GM19238 (cell line): ENCODE data around the gene LPA.
"Not testable (repeated sequence)": the region's sequence is repeated elsewhere in the genome, so short reads cannot be mapped to it uniquely, and the experiment has no call there.

Experiments
- DNase-seq: peaks from one replicate; pipeline ENCODE4 v3.0.0; 2011; ENCODE audit warnings: low spot score; ENCODE audit not compliant: insufficient read length

Gene LPA

GRCh38 chr6:160662429-160662828 lies 1.6 kb downstream of the LPA start:
- DNase-seq, result no peak

GRCh38 chr6:160661216-160661615 lies 2.9 kb downstream of the LPA start:
- no peak for DNase-seq

- DNase-seq, result no peak
Observed at GRCh38 chr6:160659562-160659961, 4.5 kb downstream of the LPA start.

GRCh38 chr6:160634706-160635105 lies 29.4 kb downstream of the LPA start:
- no peak for DNase-seq

GRCh38 chr6:160595838-160596832 lies 67.9 kb downstream of the LPA start:
- DNase-seq, result no peak

GRCh38 chr6:160595297-160595696 lies 68.8 kb downstream of the LPA start:
- not testable (repeated sequence) for DNase-seq

GRCh38 chr6:160586374-160586773 lies 77.7 kb downstream of the LPA start:
- DNase-seq, result no peak

- no peak for DNase-seq
Observed at GRCh38 chr6:160583794-160584193, 80.3 kb downstream of the LPA start.

GRCh38 chr6:160581406-160581805 lies 82.7 kb downstream of the LPA start:
- no peak for DNase-seq

GRCh38 chr6:160578515-160578914 lies 85.6 kb downstream of the LPA start:
- not testable (repeated sequence) for DNase-seq

GRCh38 chr6:160573943-160574342 lies 90.1 kb downstream of the LPA start:
- DNase-seq, result no peak

- DNase-seq, result not testable (repeated sequence)
Observed at GRCh38 chr6:160571201-160571600, 92.9 kb downstream of the LPA start.

GRCh38 chr6:160544802-160545201 lies 119.3 kb downstream of the LPA start:
- no peak for DNase-seq

- DNase-seq, result no peak
Observed at GRCh38 chr6:160535270-160535669, 128.8 kb downstream of the LPA start.

GRCh38 chr6:160534050-160534696 lies 129.9 kb downstream of the LPA start:
- DNase-seq, result peak; percentile 30

GRCh38 chr6:160532315-160532714 lies 131.8 kb downstream of the LPA start:
- no peak for DNase-seq

- DNase-seq, result no peak
Observed at GRCh38 chr6:160531826-160532225, 132.2 kb downstream of the LPA start.

GRCh38 chr6:160529524-160529923 lies 134.6 kb downstream of the LPA start:
- not testable (repeated sequence) for DNase-seq

GRCh38 chr6:160523223-160523622 lies 140.9 kb downstream of the LPA start:
- DNase-seq, result no peak

GRCh38 chr6:160520043-160520904 lies 143.8 kb downstream of the LPA start:
- DNase-seq, result peak; percentile 53

GRCh38 chr6:160519603-160520042 lies 144.5 kb downstream of the LPA start:
- no peak for DNase-seq
